Measurements from ENCODE around the gene LRIG3.

LRIG3 gene

DNA sequence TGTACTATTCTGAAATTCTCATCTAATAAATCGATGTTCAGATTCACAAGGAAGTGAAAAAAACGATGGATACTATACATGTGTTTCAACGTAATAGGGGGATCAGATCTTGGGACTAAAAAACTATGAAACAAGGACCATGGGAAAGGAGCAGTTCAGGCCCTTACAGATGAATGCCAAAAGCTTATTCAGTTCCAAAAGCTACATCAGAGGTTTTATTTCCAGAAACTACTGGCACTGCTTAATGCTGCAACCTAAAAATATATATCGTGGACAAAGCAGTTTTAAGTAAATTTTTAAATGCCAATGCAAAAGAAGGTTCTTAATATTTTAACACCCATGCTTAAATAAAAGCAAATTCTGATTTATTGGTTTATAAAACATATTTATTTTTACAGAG, 38.5 kb downstream of the LRIG3 start:
- Histone ChIP-seq H3K27me3 (replicated peaks; ENCODE audit: control insufficient read depth, insufficient read depth, low read length) (no peaks in the 10 kb centered on the region), H3K36me3 (ENCODE audit: control insufficient read depth, insufficient read depth, low read length) (peaks cover 14% of the 10 kb centered on the region), H3K4me3 (replicated peaks; ENCODE audit: low read depth, low read length) (no peak overlapping the region)
- DNase-seq (ENCODE audit: extremely low read depth, insufficient read length): no peak
- TF ChIP-seq, protein P1, sequence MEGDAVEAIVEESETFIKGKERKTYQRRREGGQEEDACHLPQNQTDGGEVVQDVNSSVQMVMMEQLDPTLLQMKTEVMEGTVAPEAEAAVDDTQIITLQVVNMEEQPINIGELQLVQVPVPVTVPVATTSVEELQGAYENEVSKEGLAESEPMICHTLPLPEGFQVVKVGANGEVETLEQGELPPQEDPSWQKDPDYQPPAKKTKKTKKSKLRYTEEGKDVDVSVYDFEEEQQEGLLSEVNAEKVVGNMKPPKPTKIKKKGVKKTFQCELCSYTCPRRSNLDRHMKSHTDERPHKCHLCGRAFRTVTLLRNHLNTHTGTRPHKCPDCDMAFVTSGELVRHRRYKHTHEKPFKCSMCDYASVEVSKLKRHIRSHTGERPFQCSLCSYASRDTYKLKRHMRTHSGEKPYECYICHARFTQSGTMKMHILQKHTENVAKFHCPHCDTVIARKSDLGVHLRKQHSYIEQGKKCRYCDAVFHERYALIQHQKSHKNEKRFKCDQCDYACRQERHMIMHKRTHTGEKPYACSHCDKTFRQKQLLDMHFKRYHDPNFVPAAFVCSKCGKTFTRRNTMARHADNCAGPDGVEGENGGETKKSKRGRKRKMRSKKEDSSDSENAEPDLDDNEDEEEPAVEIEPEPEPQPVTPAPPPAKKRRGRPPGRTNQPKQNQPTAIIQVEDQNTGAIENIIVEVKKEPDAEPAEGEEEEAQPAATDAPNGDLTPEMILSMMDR (IDR thresholded peaks at IDR 0.05; ENCODE audit: insufficient read depth, low read length, poor library complexity, severe bottlenecking): no peak

DNA sequence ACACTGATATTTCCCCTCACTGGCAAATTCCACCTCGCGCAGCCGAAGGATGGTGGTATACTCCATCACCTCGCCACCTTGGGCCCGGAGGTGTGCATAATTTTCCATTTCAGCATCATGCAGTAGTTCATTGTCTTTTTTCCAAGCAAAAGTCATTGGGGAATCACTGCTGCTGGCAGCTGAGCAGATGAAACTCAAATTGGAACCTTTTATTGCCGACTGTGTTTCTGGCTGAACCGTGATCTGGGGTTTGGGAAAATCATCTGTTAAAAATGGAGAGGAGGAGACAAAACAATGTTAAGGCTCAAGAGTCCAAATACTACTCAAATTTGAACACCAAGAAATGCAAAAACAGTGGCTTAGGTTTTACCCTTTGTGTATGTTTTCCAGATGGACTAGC, 39.7 kb downstream of the LRIG3 start:
- H3K27me3 ChIP-seq (replicated peaks; ENCODE audit: control insufficient read depth, insufficient read depth, low read length): no peaks in the 10 kb centered on the region
- TF ChIP-seq, protein P1 (IDR thresholded peaks at IDR 0.05; ENCODE audit: insufficient read depth, low read length, poor library complexity, severe bottlenecking): no peak
- peaks cover 14% of the 10 kb centered on the region for H3K36me3 ChIP-seq (ENCODE audit: control insufficient read depth, insufficient read depth, low read length)
- no peak overlapping the region for H3K4me3 ChIP-seq (replicated peaks; ENCODE audit: low read depth, low read length)
- DNase-seq (ENCODE audit: extremely low read depth, insufficient read length): no peak

DNA sequence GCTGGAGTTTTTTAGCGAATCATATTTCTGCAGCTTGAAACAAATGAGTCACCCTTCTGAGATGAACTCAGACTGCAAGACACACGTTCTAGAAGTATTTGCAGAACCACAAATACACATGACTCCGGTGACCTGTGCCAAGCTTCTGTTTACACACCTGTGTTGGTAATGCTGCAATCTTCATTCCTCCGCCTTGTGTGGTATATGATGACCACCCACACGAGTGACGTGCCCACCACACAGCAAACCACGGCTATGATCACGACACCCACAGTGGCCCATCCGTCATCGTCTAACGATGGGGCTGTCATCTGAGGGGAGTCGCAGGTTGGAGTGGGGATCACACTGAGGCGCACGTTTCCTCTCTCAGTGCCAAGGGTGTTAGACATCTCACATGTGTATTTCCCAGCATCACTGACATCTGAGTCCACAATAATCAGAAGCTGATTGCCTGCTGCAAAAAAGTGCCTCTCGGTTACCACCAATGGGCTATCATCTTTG, 43.0 kb downstream of the LRIG3 start:
- Histone ChIP-seq H3K27me3 (replicated peaks; ENCODE audit: control insufficient read depth, insufficient read depth, low read length) (no peaks in the 10 kb centered on the region), H3K4me3 (replicated peaks; ENCODE audit: low read depth, low read length) (no peak overlapping the region), H3K36me3 (ENCODE audit: control insufficient read depth, insufficient read depth, low read length) (peaks cover 20% of the 10 kb centered on the region)
- no peak for DNase-seq (ENCODE audit: extremely low read depth, insufficient read length)
- TF ChIP-seq, protein P1 (IDR thresholded peaks at IDR 0.05; ENCODE audit: insufficient read depth, low read length, poor library complexity, severe bottlenecking): no peak

DNA sequence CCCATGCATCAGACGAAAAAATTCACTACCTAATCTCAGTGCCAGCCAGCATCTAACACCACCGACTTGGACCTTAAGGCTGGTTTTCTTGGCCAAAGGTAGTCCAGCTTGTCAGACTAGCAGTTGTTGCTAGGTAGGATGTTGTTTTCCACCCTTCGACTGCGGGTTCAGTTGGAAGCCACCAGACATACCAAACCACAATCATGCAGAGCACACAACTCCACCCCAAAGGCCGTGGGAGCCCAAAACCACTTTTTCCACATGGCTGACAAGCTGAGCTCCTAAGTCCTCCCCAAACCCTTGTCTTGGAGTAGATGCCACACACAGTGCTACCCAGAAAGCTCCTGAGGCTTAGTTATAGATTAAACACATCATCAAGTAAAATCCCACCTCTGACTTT, 46.8 kb downstream of the LRIG3 start:
- no peak overlapping the region for H3K4me3 ChIP-seq (replicated peaks; ENCODE audit: low read depth, low read length)
- TF ChIP-seq, protein P1 (IDR thresholded peaks at IDR 0.05; ENCODE audit: insufficient read depth, low read length, poor library complexity, severe bottlenecking): no peak
- H3K36me3 ChIP-seq (ENCODE audit: control insufficient read depth, insufficient read depth, low read length): peaks cover 12% of the 10 kb centered on the region
- no peak for DNase-seq (ENCODE audit: extremely low read depth, insufficient read length)
- H3K27me3 ChIP-seq (replicated peaks; ENCODE audit: control insufficient read depth, insufficient read depth, low read length): no peaks in the 10 kb centered on the region

DNA sequence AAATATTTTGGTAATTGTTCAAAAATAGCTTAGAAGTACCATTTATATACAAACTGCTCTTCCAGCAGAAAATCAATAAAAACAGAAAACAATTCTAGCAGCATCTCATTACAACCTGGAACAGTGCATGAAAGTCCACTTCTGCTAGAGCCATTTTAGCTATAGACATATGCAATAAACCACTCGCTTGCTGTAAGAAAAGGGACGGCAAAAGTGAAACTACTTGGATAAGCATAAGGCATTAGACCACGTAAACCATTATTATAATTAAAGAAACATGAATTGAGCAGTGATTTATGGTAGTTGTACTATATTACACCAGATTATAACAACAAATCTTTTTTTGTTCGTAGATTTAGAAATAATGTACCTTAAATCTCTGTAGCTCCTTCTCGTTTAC, 48.7 kb downstream of the LRIG3 start:
- peaks cover 6% of the 10 kb centered on the region for H3K36me3 ChIP-seq (ENCODE audit: control insufficient read depth, insufficient read depth, low read length)
- no peak for DNase-seq (ENCODE audit: extremely low read depth, insufficient read length)
- H3K27me3 ChIP-seq (replicated peaks; ENCODE audit: control insufficient read depth, insufficient read depth, low read length): no peaks in the 10 kb centered on the region
- H3K4me3 ChIP-seq (replicated peaks; ENCODE audit: low read depth, low read length): no peak overlapping the region
- TF ChIP-seq, protein P1 (IDR thresholded peaks at IDR 0.05; ENCODE audit: insufficient read depth, low read length, poor library complexity, severe bottlenecking): no peak

DNA sequence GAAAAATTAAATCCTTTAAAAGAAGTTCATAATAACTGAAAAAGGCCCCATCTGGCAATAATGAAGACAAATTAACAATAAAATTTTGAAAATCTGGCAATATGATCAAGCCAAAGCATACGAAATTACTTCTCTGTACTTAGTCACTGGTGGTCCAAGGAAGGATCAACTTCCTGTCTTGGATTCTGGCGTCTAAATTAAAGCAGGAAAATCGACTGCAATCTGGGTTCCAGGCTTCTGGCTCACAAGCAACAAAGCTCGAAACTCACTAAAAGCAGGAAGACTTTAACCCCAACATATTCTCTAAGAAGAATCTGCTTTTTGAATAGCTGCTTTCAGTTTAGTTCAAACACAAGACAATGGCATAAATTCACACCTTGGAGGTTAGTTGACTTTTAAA, 49.7 kb downstream of the LRIG3 start:
- no peaks in the 10 kb centered on the region for H3K27me3 ChIP-seq (replicated peaks; ENCODE audit: control insufficient read depth, insufficient read depth, low read length)
- TF ChIP-seq, protein P1 (IDR thresholded peaks at IDR 0.05; ENCODE audit: insufficient read depth, low read length, poor library complexity, severe bottlenecking): no peak
- peaks cover 6% of the 10 kb centered on the region for H3K36me3 ChIP-seq (ENCODE audit: control insufficient read depth, insufficient read depth, low read length)
- H3K4me3 ChIP-seq (replicated peaks; ENCODE audit: low read depth, low read length): no peak overlapping the region
- no peak for DNase-seq (ENCODE audit: extremely low read depth, insufficient read length)

Measured in GM06990 (cell line).